NCI-H187 treated with DMSO at 0.1 percent for 48 hours (cell line): ENCODE data around the gene CCDC18.
"Not testable (repeated sequence)": the region's sequence is repeated elsewhere in the genome, so short reads cannot be mapped to it uniquely, and the experiment has no call there.

Source experiments
- DNase-seq: peaks from one replicate; lab custom pipeline; 2025; lab: John Stamatoyannopoulos, UW

The CCDC18 gene

GRCh38 chr1:93177991-93178390 is 2.5 kb upstream of the CCDC18 start:
- DNase-seq = no peak

- no peak for DNase-seq
Observed at GRCh38 chr1:93178418-93178817, 2.1 kb upstream of the CCDC18 start.

- DNase-seq = peak; percentile 89
Observed at GRCh38 chr1:93179886-93180722, 420 bp upstream of the CCDC18 start, which contains the start of gene TMED5. Gene TMED5, minus strand, starts transcription at chr1:93180413. Its CDS starts 171 bp downstream, at chr1:93180242.

GRCh38 chr1:93186667-93187066 is 6.1 kb downstream of the CCDC18 start:
- no peak for DNase-seq

DNA sequence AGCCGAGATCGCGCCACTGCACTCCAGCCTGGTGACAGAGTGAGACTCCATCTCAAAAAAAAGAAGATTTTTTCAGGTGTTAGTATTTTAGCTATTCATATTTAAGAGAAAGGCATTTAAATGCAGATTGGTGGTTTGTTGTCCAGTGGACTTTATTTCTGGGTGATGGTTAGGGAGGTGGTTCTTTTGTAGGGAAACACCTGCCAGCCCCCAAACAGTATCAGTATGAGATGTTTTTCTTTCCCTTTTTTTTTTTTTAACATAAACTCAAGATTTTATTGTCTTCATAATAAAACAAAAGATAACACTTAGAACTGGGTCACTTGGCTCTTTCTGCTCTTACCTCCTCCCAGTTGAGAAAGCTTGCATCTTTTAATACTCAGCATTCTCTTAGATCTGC is 9.9 kb downstream of the CCDC18 start:
- DNase-seq = no peak

GRCh38 chr1:93194231-93194990 is 13.9 kb downstream of the CCDC18 start:
- DNase-seq = no peak

DNA sequence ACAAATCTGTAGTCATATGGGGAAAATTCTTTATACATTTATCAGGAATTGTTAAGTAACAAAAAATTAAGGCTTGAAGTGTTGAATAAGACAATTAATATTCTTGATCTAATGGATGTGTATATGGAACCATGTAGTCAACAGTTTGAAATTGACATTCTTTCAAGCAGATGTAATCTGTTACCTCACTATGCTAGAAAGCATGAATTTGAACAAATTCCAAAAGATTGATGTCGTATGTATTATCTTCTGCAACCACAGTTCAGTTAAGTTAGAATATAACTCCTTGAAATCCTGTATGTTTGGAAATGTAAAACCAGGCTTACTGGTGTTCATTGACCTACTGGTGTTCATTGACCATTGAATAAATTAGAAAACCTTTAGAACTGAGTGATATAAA is 16.1 kb downstream of the CCDC18 start:
- DNase-seq = no peak

DNA sequence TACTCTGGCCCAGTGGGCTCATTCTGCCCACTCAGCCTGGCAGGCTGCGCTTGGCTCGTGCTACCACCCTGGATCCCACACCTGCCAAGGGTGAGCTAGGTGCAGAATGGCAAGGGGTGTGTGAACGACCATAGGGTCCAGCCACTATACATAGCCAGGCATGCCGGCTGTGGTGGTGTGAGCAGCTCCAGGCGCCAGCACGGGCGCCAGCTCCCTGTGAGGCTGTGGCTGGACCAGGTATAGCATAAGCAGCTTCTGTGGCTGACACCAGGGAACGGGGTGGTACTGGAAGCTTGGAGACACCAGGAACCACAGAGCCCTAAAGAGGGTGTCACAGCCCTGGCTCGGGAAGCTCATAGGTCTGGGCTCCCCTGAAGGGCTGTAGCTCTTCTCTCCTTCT is 18.6 kb downstream of the CCDC18 start:
- no peak for DNase-seq

DNA sequence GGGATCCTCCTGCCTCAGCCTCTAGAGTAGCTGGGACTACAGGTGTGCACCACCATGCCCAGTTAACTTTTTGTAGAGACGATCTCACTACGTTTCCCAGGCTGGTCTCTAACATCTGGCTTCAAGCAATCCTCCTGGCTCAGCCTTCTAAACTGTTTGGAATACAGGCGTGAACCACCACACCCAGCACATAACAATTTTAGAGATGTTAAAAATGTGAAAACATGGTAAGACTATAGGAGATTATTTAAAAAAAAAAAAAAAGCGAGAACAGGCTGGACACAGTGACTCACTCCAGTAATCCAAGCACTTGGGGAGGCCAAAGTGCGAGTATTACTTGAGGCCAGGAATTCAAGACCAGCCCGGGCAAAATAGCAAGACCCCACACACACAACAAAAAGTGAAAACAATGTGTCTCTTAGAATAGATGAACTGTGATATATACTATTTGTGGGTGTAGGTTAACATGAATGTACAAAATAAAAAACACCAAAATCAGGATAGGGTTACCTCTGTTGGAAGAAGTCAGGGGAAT is 19.6 kb downstream of the CCDC18 start:
- no peak for DNase-seq

DNA sequence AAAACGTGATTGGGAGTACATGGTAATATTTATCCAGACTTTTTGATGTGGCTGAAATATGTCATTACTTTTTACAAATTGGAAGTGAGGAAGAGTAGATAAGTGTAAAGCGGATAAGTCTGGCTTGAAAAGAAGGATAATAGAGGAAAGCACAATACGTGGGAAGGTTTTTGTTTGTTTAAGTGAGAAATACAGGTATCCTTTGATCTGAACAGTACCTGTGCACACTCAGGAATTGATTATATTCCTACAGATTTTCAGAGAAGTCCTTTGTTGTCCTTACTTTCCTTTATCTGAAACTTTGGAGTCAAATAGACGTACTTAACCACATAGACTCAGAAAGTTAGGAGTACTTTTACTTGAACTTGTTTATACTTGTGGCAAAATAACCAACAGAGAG is 20.2 kb downstream of the CCDC18 start:
- DNase-seq = no peak

DNA sequence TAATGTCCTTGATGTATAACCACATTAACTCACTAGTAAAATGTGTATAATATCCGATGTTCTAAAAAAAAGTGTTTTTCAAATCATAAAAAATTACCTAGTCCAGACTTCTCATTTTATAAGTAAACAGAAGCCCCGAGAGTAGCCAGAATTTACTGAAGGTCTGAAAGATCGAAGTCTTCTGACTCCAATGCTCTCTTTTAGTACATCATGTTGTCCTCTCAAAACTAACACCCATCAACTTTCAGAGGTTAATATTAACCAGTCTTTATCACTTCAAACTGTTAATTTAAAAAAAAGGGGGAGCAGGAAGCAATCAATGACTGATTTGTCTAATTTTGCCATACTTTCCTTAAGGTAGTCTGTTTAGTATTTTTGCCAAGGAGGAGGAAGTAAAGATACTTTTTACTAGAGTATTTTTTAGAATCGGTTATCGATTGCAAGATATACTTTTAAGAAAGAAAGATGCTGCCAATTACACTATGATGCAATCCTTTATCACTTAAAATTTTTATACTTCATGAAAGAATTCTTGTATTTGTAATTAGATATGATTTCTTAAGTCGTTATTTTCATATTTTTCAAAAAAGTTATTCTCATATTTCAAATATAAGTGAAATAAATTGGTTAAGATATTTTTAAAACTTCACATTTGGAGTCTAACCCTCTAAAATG is 25.5 kb downstream of the CCDC18 start:
- DNase-seq = no peak

DNA sequence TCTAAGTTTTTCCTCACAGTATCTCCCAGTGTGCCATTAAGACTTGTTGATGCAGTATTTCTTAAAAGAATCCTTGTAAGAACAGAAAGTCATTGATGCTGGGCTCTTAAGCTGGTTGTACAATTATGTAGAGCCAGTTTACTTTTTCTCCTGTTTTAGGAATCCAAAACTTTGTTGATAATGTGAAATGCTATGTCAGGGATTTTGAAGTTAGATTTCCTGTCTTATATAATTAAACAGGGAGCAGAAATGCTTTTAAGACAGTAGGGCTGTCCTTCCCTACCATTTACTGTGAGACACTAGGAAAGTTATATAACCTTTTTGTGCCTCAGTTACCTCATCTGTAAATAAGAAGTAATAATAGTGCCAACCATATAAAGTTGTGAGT is 26.0 kb downstream of the CCDC18 start:
- DNase-seq = no peak

GRCh38 chr1:93207211-93207610 is 26.7 kb downstream of the CCDC18 start:
- DNase-seq = no peak

GRCh38 chr1:93215322-93215721 is 34.8 kb downstream of the CCDC18 start:
- DNase-seq = no peak

- no peak for DNase-seq
Observed at GRCh38 chr1:93219443-93219842, 38.9 kb downstream of the CCDC18 start.

DNA sequence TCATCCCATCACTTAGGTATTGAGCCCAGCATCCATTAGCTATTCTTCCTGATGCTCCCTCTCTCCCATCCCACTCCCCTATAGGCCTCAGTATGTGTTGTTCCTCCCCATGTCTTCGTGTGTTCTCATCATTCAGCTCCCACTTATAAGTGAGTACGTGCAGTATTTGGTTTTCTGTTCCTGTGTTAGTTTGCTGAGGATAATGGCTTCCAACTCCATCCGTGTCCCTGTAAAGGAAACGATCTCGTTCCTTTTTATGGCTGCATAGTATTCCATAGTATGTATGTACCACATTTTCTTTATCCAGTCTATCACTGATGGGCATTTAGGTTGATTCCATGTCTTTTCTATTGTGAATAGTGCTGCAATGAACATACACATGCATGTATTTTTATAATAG is 40.2 kb downstream of the CCDC18 start:
- not testable (repeated sequence) for DNase-seq

- DNase-seq = no peak
Observed at GRCh38 chr1:93221913-93222312, 41.4 kb downstream of the CCDC18 start.

DNA sequence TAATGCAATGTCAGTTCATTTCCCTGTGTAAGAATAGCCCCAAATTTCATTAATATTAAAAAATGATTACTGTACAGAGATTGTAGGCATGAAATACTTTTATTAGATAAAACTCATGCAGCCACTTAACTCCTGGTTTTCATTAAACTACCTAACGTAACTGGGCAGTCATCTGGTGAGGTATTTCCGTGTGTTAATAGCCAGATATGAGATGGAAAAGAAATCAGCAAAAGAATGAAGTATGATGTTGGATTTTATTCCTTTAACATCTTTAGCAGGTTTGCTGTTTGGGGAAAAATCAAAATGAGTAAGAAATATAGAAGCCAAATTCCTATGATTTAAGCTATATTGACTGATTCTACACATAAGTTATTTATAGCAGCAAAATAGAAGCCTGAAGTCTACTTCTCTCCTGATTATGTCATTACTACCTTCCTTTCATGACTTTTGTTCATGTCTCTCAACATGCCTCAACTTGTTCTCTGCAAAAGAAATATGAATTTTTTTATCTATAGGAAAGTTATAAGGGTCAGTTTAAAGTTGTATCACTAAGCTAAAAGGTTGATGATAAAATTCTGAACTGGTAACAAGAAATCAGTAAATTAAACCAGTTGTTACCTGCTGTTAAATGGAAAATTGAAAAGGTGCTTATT is 42.6 kb downstream of the CCDC18 start:
- DNase-seq = no peak

DNA sequence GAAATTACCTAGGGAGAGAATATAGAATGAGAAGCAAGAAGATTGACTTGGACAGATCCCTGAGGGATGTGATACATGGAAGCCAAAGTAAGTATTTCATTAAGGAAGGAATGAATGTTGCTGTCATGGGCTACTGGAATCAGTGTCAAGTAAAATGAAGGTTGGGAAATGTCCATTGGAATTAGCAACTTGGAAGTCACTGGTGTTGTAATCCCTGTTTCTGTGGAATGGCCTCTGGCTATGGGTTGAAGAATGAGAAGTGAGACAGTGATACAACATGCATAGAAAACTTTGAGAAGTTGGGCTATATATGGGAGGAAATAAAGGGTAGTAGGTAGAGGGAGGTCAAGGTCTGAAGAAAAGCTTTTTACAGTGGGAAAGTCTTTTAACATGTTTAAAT is 54.7 kb downstream of the CCDC18 start:
- DNase-seq = no peak

- no peak for DNase-seq
Observed at GRCh38 chr1:93237021-93237420, 56.5 kb downstream of the CCDC18 start.

DNA sequence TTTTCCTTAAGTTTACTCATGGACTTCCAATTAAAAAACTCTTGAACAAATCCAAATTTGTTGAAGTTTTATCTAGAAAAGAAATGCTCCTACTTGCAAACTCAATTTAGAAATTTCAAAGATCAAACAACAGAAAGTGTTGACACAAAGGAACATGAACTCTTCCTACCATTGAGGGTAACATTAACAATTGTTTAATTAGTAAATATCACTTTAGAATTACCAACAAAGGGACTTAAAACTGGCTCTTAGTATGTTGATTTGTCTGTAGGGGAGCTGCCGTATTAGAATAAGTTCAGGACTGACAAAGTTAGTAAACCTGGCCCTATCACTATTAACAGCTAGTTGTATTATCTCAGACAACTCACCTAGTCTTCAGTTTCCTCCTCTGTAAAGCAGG is 57.9 kb downstream of the CCDC18 start:
- DNase-seq = no peak

DNA sequence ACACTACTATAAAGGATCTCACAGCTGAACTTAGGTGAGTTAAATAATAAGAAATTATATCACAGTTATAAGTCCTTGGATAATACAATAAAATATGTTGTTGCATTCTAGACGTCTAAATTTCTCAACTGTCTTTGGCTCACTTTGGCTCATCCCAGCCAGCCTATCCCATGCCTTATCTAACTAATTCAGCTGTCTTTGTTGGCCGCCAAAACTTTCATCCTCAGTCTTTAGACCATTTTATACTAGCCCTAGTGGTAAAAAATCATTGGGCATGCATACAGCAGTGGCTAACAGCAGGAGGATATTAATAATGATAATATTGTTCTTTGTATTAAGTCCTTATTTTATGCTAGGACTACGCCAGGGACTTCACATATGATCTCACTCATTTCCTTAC is 59.3 kb downstream of the CCDC18 start:
- no peak for DNase-seq
